Glomerular visceral epithelial cell (primary cell): Measurements from ENCODE around the gene ART5.

Source experiments
- DNase-seq: peaks from one replicate; pipeline ENCODE4 v3.0.0-alpha.2; 2016; ENCODE audit errors: extremely low spot score

ART5 gene

GRCh38 chr11:3641701-3642070 is at the start of gene ART5:
Gene ART5, minus strand, starts transcription at chr11:3641992. Its CDS starts 130 bp downstream, at chr11:3641862.
- DNase-seq: no peak

GRCh38 chr11:3686751-3687150 is 45.0 kb upstream of the ART5 start:
- peak; percentile 36 for DNase-seq

GRCh38 chr11:3685923-3686322 is 44.1 kb upstream of the ART5 start:
- no peak for DNase-seq

- no peak for DNase-seq
These were observed 43.0 kb upstream of the ART5 start for GRCh38 chr11:3684819-3685172.

GRCh38 chr11:3684129-3684818 is 42.5 kb upstream of the ART5 start:
- no peak for DNase-seq

- no peak for DNase-seq
These were observed 41.2 kb upstream of the ART5 start for GRCh38 chr11:3683039-3683438.

GRCh38 chr11:3679077-3679476 is 37.3 kb upstream of the ART5 start:
- DNase-seq: no peak

GRCh38 chr11:3675971-3676370 is 34.2 kb upstream of the ART5 start:
- no peak for DNase-seq

GRCh38 chr11:3674189-3674588 is 32.4 kb upstream of the ART5 start:
- DNase-seq: peak; percentile 80

- no peak for DNase-seq
These were observed 29.8 kb upstream of the ART5 start, which contains the start of gene CHRNA10 for GRCh38 chr11:3671334-3672254. Gene CHRNA10, minus strand, starts transcription at chr11:3671384. Its CDS starts 72 bp downstream, at chr11:3671312.

GRCh38 chr11:3669742-3670183 is 28.0 kb upstream of the ART5 start:
- DNase-seq: no peak

- DNase-seq: no peak
These were observed 27.3 kb upstream of the ART5 start for GRCh38 chr11:3669128-3669527.

- no peak for DNase-seq
These were observed 25.6 kb upstream of the ART5 start for GRCh38 chr11:3667149-3668035.

- no peak for DNase-seq
These were observed 24.3 kb upstream of the ART5 start for GRCh38 chr11:3666023-3666530.

- DNase-seq: no peak
These were observed 23.7 kb upstream of the ART5 start for GRCh38 chr11:3665336-3666022.

GRCh38 chr11:3664032-3664630 is 22.3 kb upstream of the ART5 start:
- no peak for DNase-seq

GRCh38 chr11:3662856-3663255 is 21.1 kb upstream of the ART5 start:
- no peak for DNase-seq

GRCh38 chr11:3660960-3661359 is 19.2 kb upstream of the ART5 start:
- DNase-seq: no peak

GRCh38 chr11:3659595-3660515 is 18.1 kb upstream of the ART5 start:
- DNase-seq: no peak

- no peak for DNase-seq
These were observed 16.5 kb upstream of the ART5 start for GRCh38 chr11:3658252-3658651.
